A549 (cell line): ENCODE measurements around the gene NSL1. TPM values are rescaled to one million over a fixed set of nuclear protein-coding genes. Genes with fewer than 3 reads are reported as not detected.
"Not testable (repeated sequence)": the region's sequence is repeated elsewhere in the genome, so short reads cannot be mapped to it uniquely, and the experiment has no call there.

Source experiments
- ATAC-seq, 2 experiments: fragments of 200-7000 bp in 1 of 2; fragments of >200 bp in 1 of 2; cut with Nextera tagmentation in 1 of 2; cut with Tn5 transposase in 1 of 2; 3 replicates each; pipeline versions ENCODE4 v1.8.0 to v1.9.1; 2018 to 2020; ENCODE audit warnings: mild to moderate bottlenecking in 1 of 2, moderate library complexity in 1 of 2
- CTCF ChIA-PET: fragments of 300-600 bp; sonication (Branson Sonifier 250); formaldehyde crosslinking; extraction: SDS; loops from one replicate; lab custom pipeline; 2021; ENCODE audit warnings: antibody characterized with exemption, inconsistent platforms; lab: Yijun Ruan, JAX
- POLR2A ChIA-PET: fragments of 350-600 bp; formaldehyde crosslinking; extraction: SDS; loops from one replicate; lab custom pipeline; 2021; ENCODE audit warnings: antibody characterized with exemption, inconsistent platforms; lab: Yijun Ruan, JAX
- DNase-seq, 2 experiments: peaks; one replicate each; pipeline versions ENCODE4 v3.0.0 to v3.0.0-alpha.2; 2011 to 2016; ENCODE audit warnings: low read depth in 1 of 2, low spot score in 1 of 2
- FAIRE-seq: peaks from 2 replicates; lab custom pipeline; 2011; peaks lifted over from hg19 to GRCh38; lab: Jason Lieb, UNC
- H3K27ac ChIP-seq, 2 experiments: fragments of >200 bp; sonication (Bioruptor Twin); formaldehyde crosslinking; 3 replicates each; pipeline ENCODE4 v1.5.1; 2016 to 2017
- H3K4me1 ChIP-seq: fragments of >200 bp; sonication (Bioruptor Twin); formaldehyde crosslinking; 3 replicates; pipeline ENCODE4 v1.6.1; 2016
- H3K4me2 ChIP-seq: fragments of >200 bp; sonication (Bioruptor Twin); formaldehyde crosslinking; 3 replicates; pipeline ENCODE4 v1.6.1; 2016
- H3K4me3 ChIP-seq: fragments of >200 bp; sonication (Bioruptor Twin); formaldehyde crosslinking; 3 replicates; pipeline ENCODE4 v1.5.1; 2016
- H3K9me3 ChIP-seq: fragments of >200 bp; sonication (Bioruptor Twin); formaldehyde crosslinking; 3 replicates; pipeline ENCODE4 v1.6.1; 2016
- CBX2 ChIP-seq: fragments of 200-600 bp; sonication (generic); IDR thresholded peaks from 2 replicates; pipeline ENCODE4 v1.6.1; 2016; ENCODE audit warnings: low read depth, mild to moderate bottlenecking, borderline replicate concordance
- CHD2 ChIP-seq: fragments of 150-350 bp; IDR thresholded peaks from 2 replicates; pipeline ENCODE4 v1.6.1; 2014; ENCODE audit warnings: low read length; ENCODE audit not compliant: partially characterized antibody
- CTCF ChIP-seq: fragments of >200 bp; sonication (Bioruptor Twin); formaldehyde crosslinking; IDR thresholded peaks from 3 replicates; pipeline ENCODE4 v1.5.1; 2016
- ELK1 ChIP-seq: fragments of 150-350 bp; IDR thresholded peaks from 2 replicates; pipeline ENCODE4 v1.6.1; 2014; ENCODE audit warnings: low read depth, mild to moderate bottlenecking, low read length
- ESRRA ChIP-seq: fragments of 150-350 bp; IDR thresholded peaks from 2 replicates; pipeline ENCODE4 v1.6.1; 2014; ENCODE audit warnings: mild to moderate bottlenecking, low read length, borderline replicate concordance
- HOXA7 ChIP-seq: fragments of 250-450 bp; sonication (Bioruptor Pico); IDR thresholded peaks from 2 replicates; pipeline ENCODE4 v1.5.0; 2020; ENCODE audit warnings: mild to moderate bottlenecking, moderate library complexity
- HOXB5 ChIP-seq: fragments of 250-450 bp; sonication (Bioruptor Pico); IDR thresholded peaks from 2 replicates; pipeline ENCODE4 v1.5.0; 2020; ENCODE audit warnings: mild to moderate bottlenecking, moderate library complexity
- KDM1A ChIP-seq: fragments of 200-600 bp; sonication (generic); IDR thresholded peaks from 2 replicates; pipeline ENCODE4 v1.6.1; 2016; ENCODE audit warnings: low read depth, mild to moderate bottlenecking
- MAX ChIP-seq: IDR thresholded peaks from 2 replicates; pipeline ENCODE4 v1.6.1; 2012
- MYC ChIP-seq: IDR thresholded peaks from 2 replicates; pipeline ENCODE4 v1.6.1; 2012; ENCODE audit warnings: mild to moderate bottlenecking, inconsistent platforms, low read length, improper control_type of control experiment, borderline replicate concordance
- NPAS2 ChIP-seq: fragments of 250-450 bp; sonication (Bioruptor Pico); IDR thresholded peaks from 2 replicates; pipeline ENCODE4 v1.8.0; 2022; ENCODE audit warnings: mild to moderate bottlenecking, moderate library complexity, borderline replicate concordance
- NR3C1 ChIP-seq: fragments of >200 bp; sonication (Bioruptor Twin); formaldehyde crosslinking; IDR thresholded peaks from 3 replicates; pipeline ENCODE4 v1.6.1; 2017
- POLR2AphosphoS2 ChIP-seq: conservative IDR thresholded peaks from 2 replicates; pipeline ENCODE4 v1.6.1; 2012; ENCODE audit warnings: low read length, improper control_type of control experiment, inconsistent platforms
- RFX5 ChIP-seq: fragments of 450-650 bp; IDR thresholded peaks from 2 replicates; pipeline ENCODE4 v1.7.1; 2014; ENCODE audit warnings: antibody characterized with exemption, mild to moderate bottlenecking, moderate library complexity
- RNF2 ChIP-seq: fragments of 200-600 bp; sonication (generic); IDR thresholded peaks from 2 replicates; pipeline ENCODE4 v1.6.1; 2016; ENCODE audit warnings: low read depth, mild to moderate bottlenecking, antibody characterized with exemption, moderate library complexity, borderline replicate concordance
- SMC3 ChIP-seq: fragments of >200 bp; sonication (Bioruptor Twin); formaldehyde crosslinking; IDR thresholded peaks from 3 replicates; pipeline ENCODE4 v1.6.1; 2018; ENCODE audit warnings: inconsistent platforms
- TFCP2L1 ChIP-seq: fragments of 250-450 bp; sonication (Bioruptor Pico); IDR thresholded peaks from 2 replicates; pipeline ENCODE4 v1.5.0; 2021; ENCODE audit warnings: mild to moderate bottlenecking
- WGBS: methylation state at CpG from one replicate; pipeline ENCODE4 v1.1.6; 2017; ENCODE audit errors: missing lambda C conversion rate; 5-methylcytosine and 5-hydroxymethylcytosine counted together
- polyA plus RNA-seq, 4 experiments: library from polyadenylated mRNA; depleted of rRNA in 3 of 4; stranded (reverse); fragments of >200 nt; fragmentation: RNase III in 1 of 4; extraction: RNeasy Plus Mini Kit Qiagen cat#74134 plus additional on column Dnase treatment in 1 of 4; gene quantifications; 2 replicates in 3 of 4; 3 replicates in 1 of 4; pipeline ENCODE4 v1.2.3, GENCODE V29; 2011 to 2017

Gene NSL1
- polyA plus RNA-seq, 2 of the 4 experiments (the other 2 are of a cell fraction), result 44.9 to 47.9 TPM

- CTCF ChIA-PET, result interaction anchor here (0.7 to 2.8 kb wide), 6 partner anchors 19 to 870 kb away, joined by 3 to 11 read pairs (median 6); no protein-coding TSS in a partner anchor
These were observed 59.9 kb downstream of the NSL1 start for GRCh38 chr1:212731630-212732029.

GRCh38 chr1:212728606-212729005, 63.0 kb downstream of the NSL1 start:
- POLR2A ChIA-PET, result no interaction called here
- TF ChIP-seq NPAS2 (CRISPR knock-in tag) (no peak), CBX2 (no peak)
- CTCF ChIA-PET, result interaction anchor here (0.7 to 1.0 kb wide), 2 partner anchors 31 to 146 kb away, joined by 3 read pairs; no protein-coding TSS in a partner anchor
- H3K4me2 ChIP-seq, result 0 out of 3 replicates have a peak overlapping the region, but pooled peaks have one; percentile 8
- WGBS, result 54% methylated on average over 5 of the region's 5 CpGs
- H3K27ac ChIP-seq, result 0 out of 6 replicates have a peak overlapping the region, but pooled peaks of 1 of the 2 experiments have one; percentile 7
- no peak overlapping the region for H3K4me3 ChIP-seq
- FAIRE-seq (no peak), DNase-seq (no peak), ATAC-seq (no peak; a peak in 1 of 6 replicates)
- peaks cover 37% of the 10 kb centered on the region for H3K4me1 ChIP-seq
- no peaks in the 10 kb centered on the region for H3K9me3 ChIP-seq

More at GRCh38 chr1:212731630-212732029, 59.9 kb downstream of the NSL1 start:
- no peak for DNase-seq
- no peak for FAIRE-seq
- no peak overlapping the region for H3K4me2 ChIP-seq
- WGBS, result 97% methylated on average over 1 of the region's 1 CpG
- no peaks in the 10 kb centered on the region for H3K9me3 ChIP-seq
- no peak; a peak in 1 of 6 replicates for ATAC-seq
- peaks cover 18% of the 10 kb centered on the region for H3K4me1 ChIP-seq
- POLR2A ChIA-PET, result interaction anchor here (0.7 kb wide), 1 partner anchor 696 kb away, joined by 4 read pairs; the partner anchor contains the start of genes DTL and INTS7
- H3K4me3 ChIP-seq, result no peak overlapping the region
- TF ChIP-seq MYC (no peak), NR3C1 (no peak), RNF2 (no peak), NPAS2 (CRISPR knock-in tag) (no peak), CTCF (no peak), HOXB5 (no peak), ESRRA (no peak)
- H3K27ac ChIP-seq, result no peak overlapping the region

- FAIRE-seq (no peak), ATAC-seq (no peak), DNase-seq (no peak)
- ChIA-PET CTCF (interaction anchor here (1.0 to 1.5 kb wide), 2 partner anchors 22 to 63 kb away, joined by 3 to 4 read pairs; no protein-coding TSS in a partner anchor), POLR2A (no interaction called here)
- no peak overlapping the region for H3K4me2 ChIP-seq
- peaks cover 43% of the 10 kb centered on the region for H3K4me1 ChIP-seq
- 85% methylated on average over 13 of the region's 13 CpGs for WGBS
- no peaks in the 10 kb centered on the region for H3K9me3 ChIP-seq
- H3K27ac ChIP-seq, result peak overlapping the region in 1 of 2 experiments; percentile 9; a peak in 1 of 6 replicates
- no peak overlapping the region for H3K4me3 ChIP-seq
- no peak for TF ChIP-seq POLR2AphosphoS2
- TF ChIP-seq NR3C1, result no peak
- TF ChIP-seq RFX5, result no peak
- no peak for TF ChIP-seq KDM1A
- TF ChIP-seq RNF2, result no peak
- no peak for TF ChIP-seq TFCP2L1 (CRISPR knock-in tag)
- no peak for TF ChIP-seq CHD2
- no peak for TF ChIP-seq MAX
- no peak for TF ChIP-seq HOXA7 (CRISPR knock-in tag)
- no peak for TF ChIP-seq SMC3
- TF ChIP-seq ELK1, result no peak
These were observed 64.0 kb downstream of the NSL1 start for GRCh38 chr1:212727386-212728181.

- H3K4me3 ChIP-seq, ATAC-seq, FAIRE-seq, POLR2A ChIA-PET, H3K9me3 ChIP-seq, DNase-seq, CTCF ChIA-PET: not testable (repeated sequence)
- H3K27ac ChIP-seq, result peak overlapping the region; percentile 54 to 73; a peak in 3 of 6 replicates
- H3K4me1 ChIP-seq, result peaks cover 60% of the 10 kb centered on the region
- peak overlapping the region; percentile 42; the same call in 1 of the 3 replicates for H3K4me2 ChIP-seq
- 100% methylated on average over 3 of the region's 34 CpGs for WGBS
These were observed 66.9 kb downstream of the NSL1 start for GRCh38 chr1:212724679-212725078.
